GM12873 (cell line): ENCODE results near the gene PREP.

Source experiments
- CTCF ChIP-seq: IDR thresholded peaks from 2 replicates; pipeline ENCODE4 v1.5.1; 2012; ENCODE audit warnings: low read depth, mild to moderate bottlenecking, moderate library complexity, low read length, control low read depth; ENCODE audit not compliant: insufficient read depth; ENCODE audit errors: missing control alignments

Gene PREP

GRCh38 chr6:105294129-105294528, 108.8 kb downstream of the PREP start:
- TF ChIP-seq CTCF: no peak

- no peak for TF ChIP-seq CTCF
These were observed 110.1 kb downstream of the PREP start for GRCh38 chr6:105292689-105293339.

GRCh38 chr6:105291525-105291924, 111.4 kb downstream of the PREP start:
- TF ChIP-seq CTCF: no peak

GRCh38 chr6:105282631-105283585, 120.0 kb downstream of the PREP start:
- TF ChIP-seq CTCF: no peak

GRCh38 chr6:105280033-105280432, 122.8 kb downstream of the PREP start:
- TF ChIP-seq CTCF: no peak

- TF ChIP-seq CTCF: no peak
These were observed 123.4 kb downstream of the PREP start for GRCh38 chr6:105279463-105279862.

GRCh38 chr6:105278813-105279212, 124.1 kb downstream of the PREP start:
- no peak for TF ChIP-seq CTCF
